ENCODE measurements around the gene ZPR1.
A peak's percentile ranks its signal among the peaks of the same experiment; 100 is the strongest.
"Not testable (repeated sequence)": the region's sequence is repeated elsewhere in the genome, so short reads cannot be mapped to it uniquely, and the experiment has no call there.

ZPR1 gene

GRCh38 chr11:116787786-116788486 lies at the start of gene ZPR1:
Gene ZPR1, minus strand, starts transcription at chr11:116788023. Its CDS starts 33 bp downstream, at chr11:116787990.
- peak; percentile 82 for DNase-seq

- no peak for DNase-seq
These were observed 48.8 kb upstream of the ZPR1 start for GRCh38 chr11:116836632-116836991.

- peak; percentile 85 for DNase-seq
These were observed 48.2 kb upstream of the ZPR1 start for GRCh38 chr11:116835791-116836631.

- no peak for DNase-seq
These were observed 47.4 kb upstream of the ZPR1 start for GRCh38 chr11:116835042-116835772.

- DNase-seq = not testable (repeated sequence)
These were observed 46.8 kb upstream of the ZPR1 start for GRCh38 chr11:116834535-116835041.

GRCh38 chr11:116833816-116834534 lies 46.2 kb upstream of the ZPR1 start:
- DNase-seq = no peak

GRCh38 chr11:116833491-116833815 lies 45.6 kb upstream of the ZPR1 start:
- DNase-seq = no peak

- DNase-seq = no peak
These were observed 44.8 kb upstream of the ZPR1 start for GRCh38 chr11:116832350-116833290.

- DNase-seq = no peak
These were observed 44.0 kb upstream of the ZPR1 start for GRCh38 chr11:116831790-116832349.

GRCh38 chr11:116830184-116830912 lies 42.5 kb upstream of the ZPR1 start:
- no peak for DNase-seq

- no peak for DNase-seq
These were observed 41.8 kb upstream of the ZPR1 start, which contains the start of gene APOC3 for GRCh38 chr11:116829525-116830183. Gene APOC3, plus strand, starts transcription at chr11:116829907. Its CDS starts 676 bp downstream, at chr11:116830583.

GRCh38 chr11:116828632-116829524 lies 41.1 kb upstream of the ZPR1 start:
- DNase-seq = no peak

GRCh38 chr11:116827461-116827860 lies 39.6 kb upstream of the ZPR1 start:
- DNase-seq = no peak

GRCh38 chr11:116826751-116827431 lies 39.1 kb upstream of the ZPR1 start:
- DNase-seq = no peak

GRCh38 chr11:116825854-116826750 lies 38.3 kb upstream of the ZPR1 start:
- no peak for DNase-seq

- no peak for DNase-seq
These were observed 37.6 kb upstream of the ZPR1 start for GRCh38 chr11:116825434-116825833.
